Ecto neural progenitor cell (in vitro differentiated cells): ENCODE results near the gene NCAPH2.

ENCODE experiments used
- DNase-seq: peaks from one replicate; pipeline ENCODE4 v3.0.0-alpha.2; 2018; ENCODE audit warnings: low spot score

NCAPH2 gene

GRCh38 chr22:50573491-50574382, 65.7 kb downstream of the NCAPH2 start:
- DNase-seq = no peak

DNA sequence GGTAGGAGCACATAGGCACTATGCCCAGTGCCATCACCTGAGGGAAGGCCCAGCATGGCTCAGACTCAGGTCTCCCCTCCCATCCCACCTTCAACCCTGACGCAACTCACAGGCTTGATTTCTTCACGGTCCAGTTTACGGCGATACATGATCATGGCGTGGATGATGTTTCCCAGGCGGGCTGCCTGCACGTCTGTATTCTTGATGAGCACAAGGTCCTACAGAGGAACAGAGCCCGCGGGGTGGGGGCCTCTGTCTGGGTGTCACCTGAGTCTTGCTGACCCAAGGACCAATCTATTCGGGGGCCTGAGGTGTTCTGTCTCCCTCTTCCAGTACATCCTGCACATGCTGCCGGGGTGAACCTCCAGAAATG, 66.3 kb downstream of the NCAPH2 start:
- DNase-seq = no peak
